GM18873 (cell line): ENCODE measurements around the gene ARL6IP5.

Experiments
- ATAC-seq: cut with Tn5 transposase; IDR thresholded peaks from one replicate; pipeline ENCODE4 v1.9.1; 2021; ENCODE audit warnings: mild to moderate bottlenecking, moderate library complexity, moderate number of reproducible peaks; ENCODE audit not compliant: unreplicated experiment, low FRiP score

Gene ARL6IP5

DNA sequence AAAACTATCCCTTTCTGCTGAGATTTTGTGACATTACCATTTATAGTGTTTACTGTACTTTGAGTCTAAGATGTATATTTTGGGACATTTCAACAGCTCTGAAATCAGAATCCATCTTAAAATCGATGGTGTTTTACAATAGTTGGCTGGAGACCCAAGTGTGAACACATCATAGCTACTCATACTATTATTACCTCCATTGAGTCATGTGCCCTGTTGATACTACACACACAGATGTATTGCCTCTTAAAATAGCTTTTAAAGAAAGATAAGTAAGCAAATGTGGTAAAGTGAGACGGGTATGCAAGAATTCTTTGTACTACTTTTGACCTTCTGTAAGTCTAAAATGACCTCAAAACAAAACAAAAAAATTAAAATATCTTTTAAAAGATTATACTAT lies 31.0 kb downstream of the ARL6IP5 start:
- ATAC-seq: no peak

DNA sequence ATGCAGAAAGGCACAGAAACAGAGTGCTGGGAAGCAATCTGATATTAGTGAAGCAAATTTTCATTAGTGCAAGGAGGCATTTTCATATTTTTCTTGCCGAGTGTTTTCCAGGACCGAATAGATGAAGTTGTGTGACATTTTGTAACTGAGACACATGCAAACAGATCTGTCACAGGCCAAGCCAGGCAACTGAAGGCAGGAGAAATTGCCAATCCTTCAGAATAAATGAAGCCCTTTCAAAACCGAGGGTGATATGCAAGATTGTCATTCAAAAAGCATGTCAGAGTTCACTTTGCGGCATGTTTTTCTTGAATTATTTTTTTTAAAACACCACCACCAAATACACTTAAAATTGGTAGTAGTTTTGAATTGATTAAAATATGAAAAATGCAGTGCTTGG lies 31.4 kb downstream of the ARL6IP5 start:
- no peak for ATAC-seq

DNA sequence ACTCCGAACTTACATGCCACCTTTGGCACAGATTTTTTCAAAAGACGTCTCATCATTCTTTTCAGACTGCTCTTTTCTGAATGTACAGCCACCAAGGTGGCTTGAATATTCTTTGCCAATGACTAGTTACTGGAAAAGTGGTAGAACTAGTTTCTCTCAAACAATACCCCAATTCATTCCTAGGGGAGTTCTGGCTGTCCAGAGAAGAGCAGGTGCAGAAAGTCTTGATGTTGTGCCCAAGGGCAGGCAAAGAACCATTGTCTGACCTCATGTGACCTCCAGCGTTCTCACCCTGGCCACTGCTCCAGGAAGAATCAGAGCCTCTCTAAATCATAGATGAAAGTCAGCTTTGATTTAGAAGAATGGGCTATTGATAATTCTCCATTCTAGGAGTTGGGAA lies 32.2 kb downstream of the ARL6IP5 start:
- no peak for ATAC-seq

DNA sequence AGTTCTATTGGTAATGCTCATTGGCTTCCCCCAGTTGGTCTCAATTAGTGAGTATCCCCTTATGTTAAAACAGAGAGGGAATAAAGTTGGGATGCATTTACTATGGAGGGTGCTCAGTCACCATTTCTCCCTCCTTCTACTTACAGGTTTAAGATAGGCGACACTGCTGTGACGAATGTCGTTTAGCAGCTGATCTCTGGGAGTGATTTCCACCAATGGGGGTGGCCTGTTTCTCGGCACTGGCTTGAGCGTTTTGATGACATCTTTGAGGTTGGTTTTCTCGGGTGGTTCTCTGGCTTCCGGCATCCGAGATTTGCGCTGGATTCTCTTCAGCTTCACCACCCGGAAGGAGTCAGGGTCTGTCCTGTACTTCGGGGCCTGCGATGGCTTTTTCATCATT lies 33.8 kb downstream of the ARL6IP5 start:
- no peak for ATAC-seq

DNA sequence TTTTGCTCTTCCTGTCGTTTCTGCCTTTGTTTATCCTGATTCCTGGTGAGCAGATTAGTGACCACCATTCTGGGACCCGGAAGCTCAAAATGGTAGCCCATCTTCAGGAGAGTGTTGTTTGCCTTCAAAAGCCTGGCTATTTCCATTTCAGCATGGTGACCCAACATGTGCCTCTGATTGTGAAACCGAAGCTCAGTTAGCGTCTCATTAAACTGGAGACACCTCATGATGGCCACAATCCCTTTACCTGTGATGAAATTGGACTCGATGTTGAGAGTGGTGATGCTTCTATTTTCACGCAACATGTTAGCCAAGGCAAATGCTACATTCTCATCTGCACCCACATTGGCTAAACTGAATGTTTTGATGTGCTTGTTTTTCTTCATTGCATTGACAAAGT lies 34.4 kb downstream of the ARL6IP5 start:
- ATAC-seq: no peak

DNA sequence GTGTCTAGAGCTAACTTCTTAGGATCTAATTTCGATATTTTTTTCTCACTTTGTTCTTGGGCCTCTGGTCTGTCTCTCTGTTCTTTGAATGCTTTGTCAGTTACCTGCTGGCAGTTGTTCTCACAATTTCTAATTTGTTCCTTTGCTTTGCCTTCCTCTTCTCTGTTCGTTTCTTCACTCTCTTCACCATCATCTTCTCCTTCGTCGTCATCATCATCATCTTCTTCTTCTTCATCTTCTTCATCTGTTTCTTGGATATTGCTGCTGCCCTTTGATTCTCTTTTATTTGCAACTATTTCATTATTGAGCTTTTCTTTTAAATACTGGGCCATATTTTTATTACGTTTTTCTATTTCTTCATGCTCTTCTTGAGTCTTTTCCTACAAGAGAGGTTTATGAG lies 34.9 kb downstream of the ARL6IP5 start:
- no peak for ATAC-seq

DNA sequence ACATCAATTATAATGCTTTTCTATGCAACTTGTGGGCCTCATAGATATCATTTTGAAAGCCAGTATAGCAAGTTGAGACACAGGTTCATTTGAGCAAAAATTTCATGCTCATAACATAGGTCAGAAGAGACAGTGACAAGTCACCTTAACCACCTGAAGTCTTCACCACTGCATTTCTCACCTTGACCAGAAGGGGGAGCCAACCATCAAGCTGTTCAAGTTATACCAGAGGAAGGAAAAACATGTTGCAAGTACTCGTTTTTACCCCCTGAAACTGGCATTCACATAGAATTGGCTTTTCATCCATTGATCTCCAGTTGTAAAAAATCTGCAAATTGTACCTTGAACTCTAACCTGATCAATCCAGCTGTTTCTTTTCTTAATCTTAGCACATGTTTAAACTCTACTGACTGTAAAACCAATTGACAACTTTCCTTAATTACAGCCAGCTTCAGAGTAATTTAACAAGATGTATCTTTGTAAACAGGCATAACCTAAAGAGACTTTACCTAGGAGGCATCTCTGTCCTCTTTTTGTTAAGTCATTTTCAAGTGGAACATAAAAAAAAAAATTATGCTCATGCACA lies 36.2 kb downstream of the ARL6IP5 start:
- peak; percentile 76 for ATAC-seq

DNA sequence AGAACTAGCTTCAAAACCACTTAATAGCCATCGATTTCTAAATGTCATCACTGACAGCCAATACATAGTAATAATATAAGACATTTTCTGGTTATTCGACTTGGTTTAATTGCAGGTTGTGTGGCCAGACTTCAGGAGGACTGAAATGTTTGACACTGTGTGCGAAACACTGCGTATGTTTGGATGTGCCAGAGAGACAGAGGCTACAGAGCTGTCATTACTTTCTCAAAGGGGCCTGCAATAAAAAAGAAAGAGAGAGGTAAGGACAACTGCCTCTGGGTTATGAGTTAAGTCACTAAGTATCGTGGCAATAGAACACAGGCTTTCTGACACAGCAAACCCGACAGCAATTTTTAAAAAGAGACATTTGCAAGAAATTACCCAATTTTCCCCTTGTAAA lies 36.8 kb downstream of the ARL6IP5 start:
- ATAC-seq: no peak

DNA sequence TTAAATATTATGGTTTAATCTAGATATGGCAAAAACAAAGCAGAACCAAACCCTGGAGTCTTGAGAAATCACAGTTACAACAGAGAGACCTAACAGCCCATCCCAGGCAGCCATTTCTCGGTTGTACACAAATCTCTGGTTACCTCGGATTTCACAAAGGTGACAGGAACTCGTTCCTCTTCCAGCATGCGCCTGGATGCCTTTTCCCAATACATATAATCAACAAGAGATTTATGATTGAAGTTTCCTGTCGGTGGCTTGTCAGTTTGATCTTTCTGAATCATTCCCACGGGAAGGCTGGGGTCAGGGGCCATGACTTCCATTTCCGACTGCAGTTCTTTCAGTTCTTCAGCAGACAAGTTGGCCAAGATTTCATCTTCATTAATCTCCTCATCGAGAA lies 37.2 kb downstream of the ARL6IP5 start:
- ATAC-seq: no peak

DNA sequence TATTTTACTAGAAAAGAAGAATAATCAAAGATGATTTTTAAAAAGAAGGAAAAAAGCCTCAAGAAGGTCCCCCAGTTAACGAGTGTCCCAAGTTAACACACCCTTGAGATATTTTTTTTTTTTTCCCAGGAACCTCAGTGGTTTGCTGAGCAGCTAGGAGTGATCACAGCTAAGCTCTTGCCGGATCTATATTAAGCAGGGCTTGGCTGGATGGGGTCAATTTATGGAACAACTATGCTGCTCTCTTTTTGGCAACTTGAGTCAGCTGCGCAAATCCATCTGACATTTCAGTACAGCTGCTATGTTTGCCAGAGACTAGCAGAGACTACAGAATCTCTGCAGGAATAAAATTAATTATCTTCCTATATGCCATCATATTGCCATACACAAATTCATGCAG lies 37.7 kb downstream of the ARL6IP5 start, which contains the start of gene LMOD3:
LMOD3 (minus strand) TSS at position 193 of the 400 bp plus-strand sequence. CDS start 209 bp downstream, outside the sequence.
- no peak for ATAC-seq

DNA sequence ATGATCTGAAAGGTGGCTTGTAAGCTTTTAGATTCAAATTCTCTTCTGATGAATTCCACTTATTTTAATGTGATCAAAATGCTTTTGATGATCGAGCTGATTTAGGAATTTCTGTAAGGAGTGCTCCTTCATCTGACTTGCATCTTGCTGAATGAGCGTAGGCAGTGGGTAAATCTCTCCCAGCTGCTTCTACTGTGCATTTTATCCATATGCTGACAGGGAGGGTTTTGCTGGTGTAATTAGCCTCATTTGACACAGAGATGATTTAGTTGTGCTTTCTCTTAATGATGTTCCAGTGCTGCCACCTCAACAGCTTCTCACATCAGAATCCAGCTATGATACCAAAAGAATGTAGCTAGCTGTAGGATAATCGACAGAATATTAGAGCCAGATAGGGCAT lies 41.5 kb downstream of the ARL6IP5 start:
- no peak for ATAC-seq

DNA sequence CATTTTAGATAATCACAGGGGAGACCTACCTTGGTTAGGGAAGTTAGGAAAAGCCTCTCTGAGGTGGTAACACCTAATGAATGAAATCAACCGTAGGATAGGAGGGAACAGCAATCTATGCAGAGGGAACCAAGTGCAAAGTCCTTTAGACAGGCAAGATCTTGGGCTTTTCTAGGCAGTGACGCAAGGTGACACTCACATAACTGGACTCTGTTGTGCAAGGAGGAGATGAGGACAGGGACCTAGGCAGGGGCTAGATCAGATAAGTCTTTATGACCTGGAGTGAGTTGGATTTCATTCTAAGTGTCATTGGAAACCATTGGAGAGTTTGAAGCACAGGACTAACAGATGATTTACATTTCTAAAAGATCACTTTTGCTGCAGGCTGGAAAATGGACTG lies 42.3 kb downstream of the ARL6IP5 start:
- ATAC-seq: no peak

DNA sequence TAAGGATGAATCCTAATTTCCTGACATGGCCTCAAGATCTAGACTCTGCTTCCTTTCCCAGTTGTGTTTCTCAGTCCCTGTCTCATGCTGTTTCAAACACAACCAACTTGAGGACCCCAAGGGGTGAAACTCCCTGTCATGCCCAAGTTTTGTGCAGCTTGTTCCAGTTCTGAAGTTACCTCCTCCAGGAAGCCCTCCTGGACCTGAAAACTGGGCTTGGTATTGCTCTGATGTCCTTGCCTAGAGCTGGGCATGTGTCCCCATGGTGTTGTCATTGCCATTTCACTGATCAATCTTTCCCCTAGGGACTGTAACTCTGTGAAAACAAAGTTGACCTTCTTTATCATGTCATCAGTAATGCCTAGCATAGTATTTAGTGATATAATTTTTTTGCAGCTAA lies 43.8 kb downstream of the ARL6IP5 start:
- ATAC-seq: no peak

DNA sequence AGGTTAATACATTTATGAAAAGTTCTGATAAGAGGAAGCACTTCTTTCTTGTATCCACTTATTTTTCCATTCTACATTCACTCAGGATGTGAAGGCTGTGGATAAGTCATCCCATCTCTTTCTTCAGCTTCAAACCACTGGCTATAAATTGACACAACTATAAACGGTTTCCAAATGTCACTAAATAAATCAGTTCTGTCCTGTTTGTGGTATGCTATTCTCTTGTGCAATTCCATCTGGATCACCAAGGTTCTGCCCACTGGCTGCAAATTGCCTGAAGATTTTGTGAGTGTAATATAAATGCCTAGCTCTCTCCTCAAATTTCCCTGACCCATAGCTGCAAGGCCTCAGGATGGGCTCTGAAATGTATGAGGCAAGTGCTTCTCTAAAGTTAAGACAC lies 44.8 kb downstream of the ARL6IP5 start:
- ATAC-seq: no peak

DNA sequence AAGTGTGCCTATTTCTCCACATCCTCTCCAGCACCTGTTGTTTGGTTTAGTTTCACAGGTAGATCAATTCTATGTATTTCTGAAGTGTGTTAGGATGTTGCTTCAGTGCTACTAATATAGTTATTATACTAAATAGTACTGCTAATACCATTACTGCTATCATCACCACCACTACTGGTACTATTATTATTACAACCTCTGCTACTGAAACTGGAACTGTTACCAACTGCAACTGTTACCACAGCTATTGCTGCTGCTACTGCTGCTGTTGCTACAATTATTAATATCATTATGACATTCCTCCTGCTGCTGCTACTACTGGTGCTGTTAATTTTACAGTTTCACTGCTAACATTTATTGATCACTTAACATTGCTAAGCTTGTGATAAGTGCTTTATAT lies 46.0 kb downstream of the ARL6IP5 start:
- ATAC-seq: peak; percentile 87

DNA sequence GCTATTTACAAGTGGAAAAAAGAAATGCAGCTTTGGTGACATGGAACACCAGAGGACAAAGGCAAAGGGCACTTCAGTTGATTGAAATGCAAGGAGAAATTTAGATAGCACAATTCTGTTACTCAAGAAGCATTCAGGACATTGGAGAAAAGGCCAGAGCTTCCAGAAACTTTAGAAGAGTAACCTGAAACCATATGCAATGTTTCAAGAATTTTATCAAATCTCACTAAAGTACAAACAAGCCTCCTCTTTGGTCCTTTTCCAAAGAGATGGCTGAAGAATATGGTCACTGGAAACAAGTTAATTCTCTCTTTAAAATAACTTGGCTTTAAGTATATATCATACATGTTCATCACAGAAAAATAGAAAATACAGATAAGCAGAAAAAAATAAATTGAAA lies 52.3 kb downstream of the ARL6IP5 start:
- no peak for ATAC-seq

DNA sequence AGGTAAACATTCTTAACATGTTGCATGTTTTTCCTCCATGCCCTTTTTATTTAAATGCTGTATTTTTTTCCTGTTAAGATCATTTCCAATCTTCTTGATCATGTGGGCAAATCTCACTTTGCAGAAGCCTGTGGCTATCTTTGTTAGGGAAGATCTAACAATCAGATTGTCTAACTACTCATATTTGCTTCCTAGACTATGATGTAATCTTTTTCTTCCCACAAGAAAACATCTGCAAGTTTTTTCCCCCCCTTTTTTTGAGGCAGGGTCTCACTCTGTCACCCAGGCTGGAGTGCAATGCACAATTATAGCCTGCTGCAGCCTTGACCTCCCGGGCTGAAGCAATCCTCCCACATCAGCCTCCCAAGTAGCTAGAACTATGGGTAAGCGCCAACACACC lies 52.7 kb downstream of the ARL6IP5 start:
- ATAC-seq: no peak

DNA sequence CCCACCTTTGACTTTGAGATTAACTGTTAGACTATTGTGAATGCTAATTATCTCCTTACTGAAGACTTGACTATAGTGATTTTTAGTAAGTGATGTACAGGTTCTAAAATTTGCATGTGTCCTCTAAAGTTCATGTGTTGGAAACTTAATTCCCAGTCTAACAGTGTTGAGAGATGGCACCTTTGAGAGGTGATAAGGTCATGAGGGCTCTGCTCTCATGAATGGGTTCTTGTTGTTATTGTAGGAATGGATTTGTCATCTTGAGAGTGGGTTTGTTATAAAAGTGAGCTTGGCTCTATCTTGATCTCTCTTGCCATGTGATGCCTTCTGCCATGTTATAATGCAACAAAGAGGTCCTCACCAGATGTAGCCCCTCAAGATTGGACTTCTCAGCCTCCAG lies 56.6 kb downstream of the ARL6IP5 start:
- no peak for ATAC-seq

DNA sequence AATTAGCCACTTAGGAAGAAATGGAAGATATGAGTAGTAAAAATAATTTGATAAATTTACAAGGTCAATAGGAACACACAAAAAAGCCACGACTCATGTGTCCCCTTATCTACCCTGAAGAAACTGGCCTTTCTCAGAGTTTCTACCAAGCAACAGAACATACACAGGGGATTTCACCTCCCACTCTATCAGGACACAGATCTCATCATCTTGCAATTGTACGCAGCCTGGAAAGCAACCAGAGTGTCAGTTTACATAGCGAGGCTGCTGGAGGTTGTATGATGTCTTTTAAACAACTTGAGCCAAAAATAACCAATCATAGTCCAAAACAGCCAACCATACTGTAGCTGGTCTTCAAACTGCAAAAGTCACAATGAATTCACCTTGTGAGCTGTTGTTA lies 57.4 kb downstream of the ARL6IP5 start:
- no peak for ATAC-seq

DNA sequence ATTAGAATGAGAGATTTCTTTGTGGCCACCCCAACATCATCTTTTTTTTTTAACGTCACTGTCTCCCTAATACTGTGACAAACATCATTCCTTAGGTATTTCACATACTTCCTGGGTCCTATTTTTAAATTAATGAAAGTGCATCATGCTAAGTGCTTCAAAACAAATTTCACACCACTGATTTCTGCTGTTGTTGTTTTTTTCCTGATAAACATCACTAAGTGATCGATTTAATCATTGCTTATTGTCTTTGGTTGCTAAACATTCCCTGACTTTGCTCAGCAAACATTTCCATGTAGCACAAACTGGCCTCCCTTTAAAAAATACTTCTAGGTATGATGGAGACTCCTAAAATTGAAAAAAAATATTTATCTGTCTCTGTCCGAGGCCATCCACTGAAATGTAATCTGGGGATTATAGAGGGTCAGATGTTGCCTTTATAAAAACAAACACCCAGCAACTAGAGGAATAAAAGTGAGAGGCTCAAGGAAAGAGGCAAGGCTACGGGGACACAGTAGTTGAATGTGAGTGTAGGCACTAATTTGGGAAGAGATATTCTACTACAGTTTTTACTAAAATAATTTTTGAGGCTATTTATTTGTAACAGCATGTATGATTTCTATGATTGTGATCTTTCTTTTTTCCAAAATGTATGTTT lies 58.2 kb downstream of the ARL6IP5 start:
- no peak for ATAC-seq

DNA sequence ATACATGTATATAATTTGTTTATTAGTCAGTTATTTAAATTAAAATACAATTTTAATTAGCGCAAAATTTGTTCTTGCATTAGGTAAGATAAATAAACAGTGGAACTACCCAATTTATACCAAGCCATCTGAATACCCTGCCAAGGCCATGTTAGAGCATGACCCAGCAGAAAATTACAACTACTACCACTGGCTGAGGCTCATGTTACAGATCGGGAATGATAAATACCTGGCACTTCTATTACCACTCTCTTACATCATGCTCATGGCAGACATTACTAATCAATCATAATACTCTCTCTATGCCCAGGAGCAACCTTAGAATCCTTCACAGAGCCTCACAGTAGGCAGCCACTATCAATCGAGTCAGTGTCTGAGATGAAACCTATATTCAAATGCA lies 58.9 kb downstream of the ARL6IP5 start:
- ATAC-seq: no peak

DNA sequence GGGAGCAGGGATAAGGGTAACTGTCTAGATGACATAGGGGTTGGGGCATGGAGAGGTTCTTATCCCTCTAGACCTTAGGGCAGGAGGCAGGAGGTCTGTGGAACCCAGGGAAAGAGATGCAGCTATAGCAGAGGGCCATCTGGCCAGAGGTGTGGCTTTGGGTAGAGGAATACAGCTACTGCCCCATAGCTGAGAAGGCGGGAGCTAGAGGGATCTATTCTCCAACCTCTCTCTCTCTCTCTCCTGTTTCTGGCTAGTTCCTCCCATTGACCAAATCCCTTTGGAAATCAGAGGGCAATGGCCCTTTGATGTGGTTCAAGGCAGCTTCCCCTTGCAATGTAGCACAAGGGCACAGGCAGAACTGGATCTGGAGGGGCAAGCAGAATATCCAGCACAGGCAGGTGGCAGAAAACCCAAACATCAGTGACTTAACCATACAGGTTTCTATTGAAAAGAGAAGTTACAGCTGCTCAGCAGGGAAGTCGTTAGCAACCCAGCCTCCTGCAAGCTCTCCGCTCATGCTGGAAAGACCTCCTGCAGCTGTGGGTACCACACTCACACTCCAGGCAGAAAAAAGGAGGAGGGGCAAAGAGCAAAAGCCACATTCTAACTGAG lies 60.0 kb downstream of the ARL6IP5 start:
- no peak for ATAC-seq
